Psoas muscle (tissue), 8 donors: ENCODE measurements around the gene COQ6. TPM values are rescaled to one million over a fixed set of nuclear protein-coding genes. Genes with fewer than 3 reads are reported as not detected.

Source experiments
- ATAC-seq, 4 donors: fragments of 200-7000 bp; cut with Tn5 transposase; one replicate each; pipeline ENCODE4 v1.9.1; 2020; ENCODE audit warnings: moderate library complexity in 3 of 4, mild to moderate bottlenecking in 2 of 4
- DNase-seq, 2 donors: peaks; one replicate each; pipeline ENCODE4 v3.0.0-alpha.2; 2020
- H3K27ac ChIP-seq: fragments of 200-600 bp; one replicate; pipeline ENCODE4 v1.8.0; 2022
- H3K27me3 ChIP-seq, 3 donors: fragments of 200-600 bp in 1 of 3; one replicate each; pipeline versions ENCODE4 v1.6.1 to v1.8.0; 2013 to 2022; ENCODE audit warnings: low read length in 2 of 3, mild to moderate bottlenecking in 2 of 3, moderate library complexity in 1 of 3; ENCODE audit not compliant: insufficient read depth in 3 of 3
- H3K36me3 ChIP-seq, 2 donors: fragments of 200-600 bp in 1 of 2; one replicate each; pipeline versions ENCODE4 v1.6.1 to v1.8.0; 2013 to 2022; ENCODE audit warnings: low read depth in 1 of 2, mild to moderate bottlenecking in 1 of 2, moderate library complexity in 1 of 2; ENCODE audit not compliant: insufficient read depth in 1 of 2
- H3K4me1 ChIP-seq: fragments of 200-600 bp; one replicate; pipeline ENCODE4 v1.8.0; 2022
- H3K4me3 ChIP-seq: fragments of 200-600 bp; one replicate; pipeline ENCODE4 v1.8.0; 2022; ENCODE audit warnings: mild to moderate bottlenecking
- H3K9me3 ChIP-seq: fragments of 200-600 bp; one replicate; pipeline ENCODE4 v1.8.0; 2022
- WGBS, 3 donors: extraction: QIAGEN DNeasy Blood & Tissue Kit; methylation state at CpG; one replicate each; pipeline versions ENCODE4 v1.1.6 to v1.1.7; 2013; 5-methylcytosine and 5-hydroxymethylcytosine counted together
- intact Hi-C, 2 donors: fragments of 100-400 bp; cut with DNase I; formaldehyde crosslinking; loops; one replicate each; pipeline versions ENCODE4 v1.11.0 to v1.14.2; 2022
- polyA plus RNA-seq, 3 donors: library from polyadenylated mRNA; stranded (reverse); fragments of 200-250 nt; gene quantifications; one replicate each; pipeline ENCODE4 v1.2.3, GENCODE V29; 2013
- total RNA-seq, 4 donors: library from RNA; stranded (reverse); fragmentation: NEBNext Ultra II Directional in 2 of 4; extraction: Animal tissue kit (Norgen Biotek cat#: 25700) in 2 of 4; gene quantifications; one replicate each; pipeline versions ENCODE4 v1.2.1 to v1.2.4, GENCODE V29; 2021 to 2023
- TF ChIP-seq, protein P1 (sequence below): fragments of 200-600 bp; IDR thresholded peaks from one replicate; pipeline ENCODE4 v1.8.0; 2022; ENCODE audit warnings: antibody characterized with exemption
- donor health status: healthy with polysubstance abuse.
- donor health status: DM: no; HTN: no; CAD: no; lungs with moderate emphysema.
- donor health status: Bipolar disorder and iron deficiency.
- donor health status: healthy.
- donor health status: DM: yes; HTN: yes; CAD: no.
- donor health status: DM: no; HTN: no; CAD: no.
- donor health status: DM: no; HTN: no; CAD: no.
- donor health status: DM: yes; HTN: yes; CAD: no.

The COQ6 gene
- total and polyA plus RNA-seq, 7 donors: 25.7 to 44.9 (median 33.7) TPM

DNA sequence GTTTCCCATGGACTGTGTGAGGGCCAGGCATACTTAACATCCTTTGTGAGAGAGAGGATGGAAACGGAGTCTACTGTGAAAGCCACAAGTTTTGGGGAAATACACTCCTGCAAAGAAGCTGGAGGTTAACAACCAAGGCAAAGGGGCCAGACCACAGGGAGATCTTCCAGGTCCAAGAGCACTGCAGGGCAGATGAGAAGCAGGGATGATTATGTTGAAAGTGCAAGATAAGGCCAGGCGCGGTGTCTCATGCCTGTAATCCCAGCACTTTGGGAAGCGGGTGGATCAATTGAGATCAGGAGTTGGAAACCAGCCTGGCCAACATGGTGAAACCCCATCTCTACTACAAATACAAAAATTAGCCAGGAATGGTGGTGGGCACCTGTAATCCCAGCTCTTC, 15.1 kb downstream of the COQ6 start:
- TF ChIP-seq, protein P1, sequence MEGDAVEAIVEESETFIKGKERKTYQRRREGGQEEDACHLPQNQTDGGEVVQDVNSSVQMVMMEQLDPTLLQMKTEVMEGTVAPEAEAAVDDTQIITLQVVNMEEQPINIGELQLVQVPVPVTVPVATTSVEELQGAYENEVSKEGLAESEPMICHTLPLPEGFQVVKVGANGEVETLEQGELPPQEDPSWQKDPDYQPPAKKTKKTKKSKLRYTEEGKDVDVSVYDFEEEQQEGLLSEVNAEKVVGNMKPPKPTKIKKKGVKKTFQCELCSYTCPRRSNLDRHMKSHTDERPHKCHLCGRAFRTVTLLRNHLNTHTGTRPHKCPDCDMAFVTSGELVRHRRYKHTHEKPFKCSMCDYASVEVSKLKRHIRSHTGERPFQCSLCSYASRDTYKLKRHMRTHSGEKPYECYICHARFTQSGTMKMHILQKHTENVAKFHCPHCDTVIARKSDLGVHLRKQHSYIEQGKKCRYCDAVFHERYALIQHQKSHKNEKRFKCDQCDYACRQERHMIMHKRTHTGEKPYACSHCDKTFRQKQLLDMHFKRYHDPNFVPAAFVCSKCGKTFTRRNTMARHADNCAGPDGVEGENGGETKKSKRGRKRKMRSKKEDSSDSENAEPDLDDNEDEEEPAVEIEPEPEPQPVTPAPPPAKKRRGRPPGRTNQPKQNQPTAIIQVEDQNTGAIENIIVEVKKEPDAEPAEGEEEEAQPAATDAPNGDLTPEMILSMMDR: no peak
- DNase-seq: no peak
- intact Hi-C loops: no loop called here
- WGBS, 3 donors: 90 to 92% (median 90%) methylated on average over 4 of the region's 4 CpGs
- no peaks in the 10 kb centered on the region for H3K4me1 ChIP-seq
- H3K27ac ChIP-seq: no peak overlapping the region
- no peaks in the 10 kb centered on the region for H3K9me3 ChIP-seq
- no peaks in the 10 kb centered on the region for H3K27me3 ChIP-seq
- no peak for ATAC-seq
- H3K4me3 ChIP-seq: no peak overlapping the region
- H3K36me3 ChIP-seq: peaks cover 27 to 90% of the 10 kb centered on the region in 2 donors

DNA sequence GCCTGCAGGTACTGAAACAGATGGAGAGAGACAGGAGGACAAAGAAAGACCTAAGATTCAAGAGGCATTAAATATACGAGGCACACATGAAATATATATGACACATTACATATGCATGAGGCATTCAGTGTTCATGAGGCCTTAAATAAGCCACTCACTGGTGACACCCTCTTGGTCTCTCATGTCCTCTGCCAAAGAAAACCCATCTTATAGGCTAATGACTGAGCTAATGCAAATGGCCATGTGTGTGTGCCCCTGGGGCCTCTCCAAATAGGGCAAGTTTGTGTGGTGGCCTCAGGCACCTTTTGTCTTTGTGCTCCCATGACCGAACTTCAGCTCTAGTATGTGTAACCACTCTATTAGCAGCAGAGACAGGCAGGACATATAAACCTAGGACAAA, 18.8 kb downstream of the COQ6 start:
- intact Hi-C loops: no loop called here
- WGBS, 3 donors: 71 to 89% (median 78%) methylated on average over 2 of the region's 2 CpGs
- peaks cover 16 to 84% of the 10 kb centered on the region in 2 donors for H3K36me3 ChIP-seq
- H3K27ac ChIP-seq: no peak overlapping the region
- DNase-seq: no peak
- H3K4me1 ChIP-seq: peaks cover 6% of the 10 kb centered on the region
- no peak overlapping the region for H3K4me3 ChIP-seq
- ATAC-seq: no peak
- no peaks in the 10 kb centered on the region for H3K9me3 ChIP-seq
- TF ChIP-seq, protein P1: no peak
- no peaks in the 10 kb centered on the region for H3K27me3 ChIP-seq

DNA sequence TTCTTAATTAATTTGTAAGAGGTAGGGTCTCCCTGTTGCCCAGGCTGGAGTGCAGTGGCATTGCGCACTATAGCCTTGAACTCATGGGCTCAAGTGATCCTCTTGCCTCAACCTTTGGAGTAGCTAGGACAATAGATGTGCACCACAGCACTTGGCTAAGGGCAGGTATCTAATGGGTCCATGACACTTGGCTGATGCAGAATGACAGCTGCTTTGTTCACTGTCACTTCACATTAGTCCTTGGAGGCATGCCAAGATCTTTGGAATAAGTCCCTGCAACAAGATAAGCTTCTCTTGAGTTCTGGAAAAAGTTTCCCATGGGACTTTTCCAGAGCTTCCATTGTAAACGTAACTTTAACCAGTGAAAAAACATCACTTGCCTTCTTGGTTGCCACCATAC, 23.4 kb downstream of the COQ6 start:
- WGBS, 3 donors: 47 to 54% (median 53%) methylated on average over 2 of the region's 2 CpGs
- no peak overlapping the region for H3K4me3 ChIP-seq
- peaks cover 5 to 88% of the 10 kb centered on the region in 2 donors for H3K36me3 ChIP-seq
- H3K4me1 ChIP-seq: peaks cover 6% of the 10 kb centered on the region
- peak; percentile 63 to 91 (median 86) for ATAC-seq
- intact Hi-C loops: no loop called here
- H3K9me3 ChIP-seq: no peaks in the 10 kb centered on the region
- H3K27ac ChIP-seq: no peak overlapping the region
- TF ChIP-seq, protein P1: no peak
- H3K27me3 ChIP-seq: no peaks in the 10 kb centered on the region
- DNase-seq: no peak

DNA sequence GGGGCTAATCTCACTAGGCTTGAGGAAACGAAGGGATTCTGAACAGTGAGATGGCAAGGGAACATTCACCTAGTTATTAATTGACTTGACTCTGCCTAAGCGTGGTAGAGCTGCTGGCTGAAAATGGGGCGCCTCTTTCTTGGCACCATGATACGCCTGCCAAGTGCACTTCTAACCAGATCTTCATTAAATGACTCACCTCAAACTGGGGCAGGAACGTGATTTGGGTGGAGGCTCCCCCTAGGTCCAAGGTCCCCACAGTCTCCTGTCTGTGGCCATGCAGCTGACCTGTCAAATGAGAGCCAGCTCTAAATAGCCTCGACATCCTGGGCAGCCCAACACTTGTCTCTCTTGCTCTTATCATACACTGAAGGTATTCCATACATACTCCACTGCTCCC, 26.0 kb downstream of the COQ6 start:
- Histone ChIP-seq H3K9me3 (no peaks in the 10 kb centered on the region), H3K4me3 (no peak overlapping the region), H3K27ac (no peak overlapping the region), H3K36me3 (peaks cover 0 to 67% of the 10 kb centered on the region in 2 donors), H3K4me1 (peaks cover 6% of the 10 kb centered on the region), H3K27me3 (no peaks in the 10 kb centered on the region)
- intact Hi-C loops: no loop called here
- no peak for DNase-seq
- no peak for ATAC-seq
- TF ChIP-seq, protein P1: no peak
- WGBS, 3 donors: 82 to 94% (median 85%) methylated on average over 6 of the region's 6 CpGs

DNA sequence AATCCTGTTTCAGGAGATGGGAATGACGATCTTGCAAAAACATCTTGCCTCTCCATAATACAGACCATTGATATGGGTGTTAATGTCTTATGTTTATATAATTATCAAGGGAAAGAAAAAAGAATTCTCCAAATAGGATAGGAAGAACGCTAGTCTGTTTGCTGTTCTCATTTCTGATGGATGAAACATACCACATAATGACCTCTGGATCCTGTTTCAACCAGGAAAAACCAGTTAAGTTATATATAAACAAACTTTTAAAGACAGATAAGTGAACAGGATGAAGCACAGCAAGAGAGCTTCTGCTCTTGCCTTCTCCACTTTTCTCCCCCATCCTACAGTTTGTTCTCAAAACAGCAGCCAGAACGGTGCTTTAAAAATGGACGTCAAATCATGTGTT, 27.8 kb downstream of the COQ6 start:
- WGBS, 3 donors: 62 to 64% (median 62%) methylated on average over 4 of the region's 4 CpGs
- no peak for DNase-seq
- H3K27me3 ChIP-seq: no peaks in the 10 kb centered on the region
- intact Hi-C loops: no loop called here
- H3K4me1 ChIP-seq: peaks cover 6% of the 10 kb centered on the region
- no peak for ATAC-seq
- H3K27ac ChIP-seq: no peak overlapping the region
- H3K36me3 ChIP-seq: peaks cover 0 to 68% of the 10 kb centered on the region in 2 donors
- no peaks in the 10 kb centered on the region for H3K9me3 ChIP-seq
- H3K4me3 ChIP-seq: no peak overlapping the region
- TF ChIP-seq, protein P1: no peak
